AG20443 (cell line): ENCODE measurements around the gene PANK4.

Experiments
- DNase-seq: peaks from one replicate; pipeline ENCODE4 v3.0.0; 2012; ENCODE audit warnings: low spot score, mixed read lengths

PANK4 gene

DNA sequence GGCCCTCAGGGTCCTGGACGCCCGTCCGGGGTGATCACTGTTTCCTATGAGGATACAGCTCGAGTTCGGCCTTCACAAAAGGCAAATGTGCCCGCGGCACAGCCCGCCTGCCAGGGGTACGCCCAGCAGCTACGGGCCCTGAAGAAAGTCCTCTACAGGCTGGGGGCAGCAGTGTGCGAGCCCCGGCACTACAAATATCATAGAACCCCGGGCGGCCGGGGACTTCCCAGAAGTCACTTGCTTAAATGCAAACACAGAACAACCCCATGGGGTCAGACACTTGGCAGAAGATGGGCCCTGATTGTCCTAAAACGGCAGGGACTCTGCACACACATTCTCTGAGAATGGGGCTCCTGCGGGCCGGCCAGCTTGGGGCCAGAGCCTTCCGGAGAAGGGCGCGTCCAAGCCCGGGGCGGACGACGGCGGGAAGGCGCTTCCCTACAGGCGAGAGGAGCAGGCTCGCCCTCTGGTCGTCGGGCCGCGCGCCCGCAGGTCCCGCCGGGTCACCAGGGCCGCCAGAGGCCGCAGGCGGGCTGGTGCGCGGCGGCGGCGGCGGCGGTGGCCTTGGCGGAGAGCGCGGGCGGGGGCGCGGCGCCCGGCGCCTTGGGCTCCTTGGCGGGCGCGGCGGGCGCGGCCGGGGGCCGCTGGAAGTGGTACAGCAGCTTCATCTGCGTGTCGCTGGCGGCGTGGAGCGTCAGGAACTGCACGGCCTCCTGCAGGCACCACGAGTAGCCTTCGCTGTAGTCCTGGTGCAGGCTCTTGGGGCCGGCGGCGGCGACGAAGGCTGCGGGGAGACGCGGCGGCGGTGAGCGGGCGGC, 2.8 kb upstream of the PANK4 start:
- DNase-seq, result peak; percentile 47

DNA sequence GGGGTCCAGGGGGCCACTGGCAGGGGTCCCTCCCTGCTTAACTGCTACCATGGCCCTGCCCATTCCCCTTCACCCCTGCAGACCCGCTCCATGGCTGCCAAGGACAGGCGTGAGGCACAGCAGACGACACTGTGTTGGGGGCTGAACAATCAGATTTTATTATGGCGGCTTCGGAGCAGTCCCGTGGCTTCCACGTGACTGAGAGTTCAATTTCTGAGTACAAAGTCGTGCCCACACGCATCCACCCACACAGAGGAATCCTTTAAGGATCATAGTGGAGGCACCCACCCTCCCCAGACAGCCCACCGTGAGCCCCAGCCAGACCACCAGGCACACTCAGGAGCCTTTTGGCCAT, 2.2 kb upstream of the PANK4 start:
- no peak for DNase-seq

DNA sequence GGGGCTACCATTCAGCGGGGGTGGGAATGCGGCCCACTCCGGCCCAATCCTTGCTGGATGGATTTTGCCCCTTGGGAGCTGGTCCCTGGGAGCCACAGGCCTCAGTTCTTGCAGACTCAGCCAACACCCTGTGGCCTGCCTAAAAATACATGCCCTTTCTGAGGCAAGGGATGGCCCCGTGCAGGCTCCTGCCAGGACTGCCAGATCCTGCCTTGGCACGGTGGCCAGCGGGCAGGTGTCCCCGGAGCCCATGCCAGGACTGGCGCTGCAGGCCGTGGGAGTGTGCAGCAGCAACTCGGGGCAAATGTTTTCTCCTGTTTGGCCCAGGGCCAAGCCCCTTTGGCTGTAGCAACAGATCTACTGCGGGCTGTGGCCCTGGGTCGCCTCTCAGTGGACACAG, 1.6 kb upstream of the PANK4 start:
- DNase-seq, result no peak

DNA sequence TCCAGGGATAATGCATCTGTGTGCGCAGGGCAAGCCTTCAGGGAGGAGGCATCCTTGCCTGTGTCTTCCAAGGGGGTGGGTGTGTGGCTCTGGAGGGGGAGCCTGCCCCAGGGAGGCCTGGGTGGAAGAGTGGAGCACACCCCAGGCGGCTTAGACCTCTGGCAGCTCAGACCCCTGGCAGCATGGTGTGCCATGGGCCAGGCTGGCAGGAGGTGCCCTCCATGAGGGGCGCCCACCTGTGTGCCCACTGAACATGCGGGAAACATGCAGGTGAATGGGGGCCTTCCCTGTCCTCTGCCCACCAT, 1.1 kb upstream of the PANK4 start:
- DNase-seq, result no peak

DNA sequence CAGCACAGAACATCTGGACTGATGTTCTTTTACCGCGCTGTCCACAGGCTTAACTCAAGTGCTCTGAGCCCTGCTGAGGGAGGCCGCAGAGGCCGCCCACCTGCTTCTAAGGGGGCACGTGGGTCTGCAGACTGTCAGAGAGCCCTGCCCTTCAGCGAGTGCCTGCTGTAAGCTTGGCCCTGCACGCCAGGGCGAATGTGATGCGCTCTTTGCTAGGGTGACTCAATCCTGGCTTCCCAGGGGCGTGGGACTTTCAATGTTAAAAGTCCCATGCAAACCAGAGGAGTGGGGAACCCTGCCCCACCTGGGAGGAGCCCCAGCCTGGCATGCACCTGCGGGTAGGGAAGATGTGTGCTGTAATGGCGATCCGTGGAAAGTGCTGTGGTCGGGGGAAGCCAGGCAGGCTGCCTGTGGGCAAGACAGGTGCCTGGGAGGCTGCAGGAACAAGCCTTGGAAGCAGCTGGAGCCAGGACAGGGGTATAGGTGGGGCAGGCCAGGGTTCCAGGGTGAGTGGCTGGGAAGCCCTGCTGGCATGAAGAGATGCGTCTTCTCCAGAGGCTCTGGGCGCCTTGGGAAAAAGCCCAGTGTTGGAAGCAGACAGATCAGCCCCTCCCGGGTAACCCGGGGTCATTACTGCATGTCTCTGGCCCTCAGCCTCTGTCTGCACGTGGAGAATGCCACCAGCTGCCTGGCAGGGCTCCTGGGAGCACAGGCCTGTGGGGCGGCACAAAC, 594 bp upstream of the PANK4 start:
- DNase-seq, result peak; percentile 76

DNA sequence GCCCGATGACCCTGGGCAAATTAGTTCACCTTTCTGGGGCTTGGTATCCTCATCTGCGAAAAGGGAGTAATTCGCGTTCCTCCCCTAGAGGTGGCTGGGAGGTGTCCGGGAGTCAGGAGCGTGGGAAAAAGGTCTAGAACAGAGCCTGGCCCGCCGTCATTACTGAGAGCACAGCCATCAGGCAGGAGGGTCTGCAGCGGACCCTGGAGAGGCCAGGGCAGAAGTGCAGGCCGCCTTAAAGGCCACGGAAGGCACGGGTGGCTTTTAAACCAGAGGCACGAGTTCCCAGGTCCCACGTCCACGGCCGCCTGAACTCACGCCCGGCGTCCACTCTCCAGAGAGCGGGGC, 850 bp downstream of the PANK4 start:
- DNase-seq, result no peak

DNA sequence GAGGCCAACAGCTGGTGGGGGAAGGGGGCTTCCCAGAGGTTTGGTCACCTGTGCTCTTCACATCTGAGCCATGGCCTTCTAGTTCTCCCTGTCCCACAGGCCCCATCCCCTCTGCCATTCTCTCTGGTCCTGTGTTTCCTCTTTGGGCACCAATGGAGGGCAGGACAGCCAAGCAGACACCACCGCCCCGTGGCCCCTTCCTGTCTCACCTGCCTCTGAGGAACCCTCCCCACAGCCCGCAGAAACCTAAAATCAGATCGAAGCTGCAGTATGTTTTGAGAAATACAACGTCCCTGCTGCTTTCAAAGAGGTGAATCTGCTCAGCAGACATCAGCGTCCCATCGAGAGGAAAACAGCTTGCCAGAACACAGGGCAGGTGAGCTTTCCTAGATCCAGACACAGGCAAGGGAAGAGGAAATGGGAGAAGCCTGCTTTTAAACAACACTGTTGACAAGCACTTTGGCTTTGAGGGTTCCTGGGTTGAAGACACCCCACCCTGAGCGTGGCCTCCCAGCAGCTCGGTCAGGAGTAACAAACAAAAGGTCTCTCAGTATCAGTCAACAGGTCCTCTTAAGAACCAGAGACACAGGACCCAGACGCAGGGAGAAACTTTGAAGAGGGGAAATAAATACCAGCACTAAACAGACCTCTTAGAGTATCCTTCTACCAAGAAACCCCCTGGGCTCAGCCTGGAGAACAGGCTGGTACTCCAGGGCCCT, 2.3 kb downstream of the PANK4 start:
- no peak for DNase-seq

DNA sequence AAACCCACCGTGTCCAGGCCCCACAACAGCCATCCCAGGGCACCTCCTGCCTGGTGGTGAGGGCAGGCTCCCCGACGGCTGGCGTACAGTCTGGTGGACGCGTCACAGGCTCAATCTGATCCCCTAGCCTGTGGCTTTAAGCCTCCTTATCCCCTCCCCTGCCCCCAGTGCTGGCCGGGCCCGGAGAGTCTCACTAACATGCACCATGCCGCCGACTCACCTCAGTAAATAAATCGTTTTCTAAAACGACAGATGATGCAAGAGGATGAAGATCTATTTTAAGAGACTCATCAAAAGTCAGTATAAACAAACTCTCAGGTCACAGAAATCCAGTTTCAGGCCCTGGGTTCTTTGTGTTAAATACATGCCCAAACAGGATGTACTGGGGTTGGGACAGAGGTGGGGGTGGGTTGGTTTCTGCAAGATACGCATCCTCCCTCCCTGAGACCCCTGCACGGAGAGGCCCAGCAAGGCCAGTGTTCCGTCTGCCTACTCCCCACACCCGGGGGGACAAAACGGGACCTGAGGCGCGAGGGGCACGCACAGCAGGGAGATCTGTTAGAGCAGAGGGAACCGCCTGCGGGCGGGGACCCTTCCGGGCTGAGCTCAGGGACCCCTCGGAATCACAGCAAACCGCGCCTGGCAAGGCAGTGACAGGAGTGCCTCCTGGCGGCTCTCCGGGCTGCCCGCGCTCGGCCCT, 3.1 kb downstream of the PANK4 start:
- no peak for DNase-seq

DNA sequence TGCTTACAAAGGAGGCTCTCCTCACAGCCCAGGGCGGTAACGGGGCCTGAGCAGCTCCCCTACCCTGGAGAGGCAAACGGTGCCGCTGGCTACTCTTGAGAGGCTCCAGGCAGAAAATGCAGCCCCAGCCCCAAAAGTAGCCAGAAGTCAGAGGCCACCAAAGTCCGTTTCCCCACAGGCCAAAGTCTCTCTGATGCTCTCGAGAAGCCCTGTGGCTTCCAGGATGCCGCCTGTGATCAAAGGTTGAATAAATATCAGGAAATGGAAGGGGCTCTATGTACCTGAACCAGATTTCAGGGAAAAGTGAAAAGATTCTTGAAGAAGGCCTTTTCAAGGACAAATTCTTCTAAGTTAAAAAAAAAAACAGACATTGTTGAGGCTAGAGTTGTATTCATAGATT, 4.2 kb downstream of the PANK4 start:
- DNase-seq, result no peak

DNA sequence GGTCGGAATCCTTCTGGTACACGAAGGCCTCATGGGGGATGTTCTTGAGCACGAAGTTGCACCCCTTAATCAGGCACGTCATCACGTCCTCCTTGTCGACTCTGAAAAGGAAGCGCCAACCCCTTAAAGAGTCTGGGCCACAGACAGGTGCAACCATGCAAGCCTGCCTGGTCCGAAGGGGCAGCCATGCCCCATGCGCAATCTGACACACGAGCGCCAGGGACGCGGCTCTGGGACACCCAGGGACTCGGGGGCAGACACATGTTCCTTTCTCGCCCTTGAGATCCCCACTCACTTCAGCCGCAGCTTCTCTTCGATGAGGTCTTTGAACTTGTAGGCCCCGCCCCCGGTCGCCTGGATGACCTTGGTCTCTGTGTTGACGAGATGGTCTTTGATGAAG, 5.6 kb downstream of the PANK4 start:
- DNase-seq, result no peak

DNA sequence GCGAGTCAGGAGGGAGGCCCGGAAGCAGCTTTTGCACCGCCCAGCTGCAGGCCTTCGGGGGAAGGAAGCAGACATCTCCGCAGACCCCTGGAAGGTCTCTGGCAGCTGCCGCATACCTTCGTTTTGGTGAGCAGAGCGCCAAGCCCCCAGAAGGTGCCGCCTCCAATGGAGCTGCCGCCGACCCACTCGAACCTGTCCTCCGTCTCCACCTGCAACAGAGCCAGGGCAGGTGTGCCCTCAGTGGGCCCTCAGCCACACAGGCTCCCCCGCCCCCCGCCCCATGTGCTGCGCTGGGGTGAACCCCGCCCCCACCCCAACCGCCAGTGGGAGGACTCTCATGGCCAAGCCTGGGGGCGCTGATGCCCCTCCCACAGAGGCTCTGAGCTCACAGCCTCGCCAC, 6.2 kb downstream of the PANK4 start:
- no peak for DNase-seq

DNA sequence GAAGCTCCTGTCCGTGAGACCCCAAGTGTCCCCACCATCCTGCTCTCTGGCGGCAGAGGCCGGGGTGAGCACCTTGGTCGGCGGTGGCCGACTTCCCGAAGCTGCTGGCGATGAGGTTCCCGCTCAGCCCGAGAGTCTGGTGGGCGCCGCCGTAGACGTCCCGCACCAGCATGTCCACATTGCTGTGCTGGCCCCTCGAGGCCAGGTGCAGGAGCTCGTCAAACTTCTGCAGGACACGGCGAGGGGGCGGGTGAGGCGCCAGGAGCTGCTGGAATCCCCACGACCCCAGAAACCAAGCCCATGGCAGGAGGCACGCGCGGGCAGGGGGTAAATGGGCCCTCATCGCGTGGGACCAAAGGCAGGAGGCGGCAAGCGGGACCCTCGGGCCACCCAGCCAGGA, 6.7 kb downstream of the PANK4 start:
- no peak for DNase-seq

DNA sequence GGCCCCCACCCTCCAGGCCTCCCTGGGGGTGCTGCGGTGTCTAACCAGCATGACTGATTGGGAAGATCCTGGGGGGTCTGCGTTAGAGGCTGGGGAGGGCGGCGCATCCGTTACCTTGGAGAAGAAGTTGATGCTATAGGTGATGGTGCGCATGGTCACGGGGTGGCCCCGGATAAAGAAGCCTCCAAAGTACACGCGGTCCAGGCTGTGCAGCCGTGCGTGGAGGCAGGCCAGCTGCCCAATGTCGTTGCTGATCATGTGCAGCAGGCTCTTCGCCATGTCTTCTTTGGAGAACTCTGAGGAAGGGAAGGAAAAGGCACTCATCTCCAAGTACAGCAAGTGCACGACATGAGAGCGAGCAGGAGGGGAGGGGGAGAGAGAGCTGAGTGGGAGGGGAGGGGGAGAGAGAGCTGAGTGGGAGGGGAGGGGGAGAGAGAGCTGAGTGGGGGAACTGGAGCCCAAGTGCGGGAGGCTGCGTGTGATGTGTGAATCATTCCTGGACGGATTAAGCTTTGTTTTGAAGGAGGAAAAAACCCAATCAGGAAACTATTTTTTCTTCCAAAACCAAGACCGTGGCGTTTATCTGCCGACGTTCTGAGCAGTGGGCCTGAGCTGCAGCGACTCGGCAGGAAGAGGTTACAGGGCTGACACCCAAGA, 7.2 kb downstream of the PANK4 start:
- DNase-seq, result no peak

DNA sequence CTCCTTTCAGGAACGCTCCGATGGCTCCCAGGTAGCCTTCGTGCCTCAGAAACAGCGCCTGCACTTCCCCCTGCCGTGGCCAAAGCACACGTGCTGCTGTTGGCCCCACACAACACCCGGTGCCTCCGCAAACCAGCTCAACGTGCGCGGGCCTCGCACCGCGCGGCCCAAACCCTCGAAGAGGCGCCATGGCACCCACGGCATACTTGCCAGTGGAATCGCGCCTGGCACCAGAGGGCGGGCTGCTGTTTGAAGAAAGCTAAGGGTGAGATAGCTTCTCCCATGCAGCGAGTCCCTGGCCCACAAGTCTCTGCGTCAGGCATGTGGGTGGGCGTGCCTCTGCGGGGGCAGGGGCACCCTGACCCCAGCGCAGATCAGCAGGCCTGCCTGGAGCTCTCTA, 7.9 kb downstream of the PANK4 start:
- no peak for DNase-seq

DNA sequence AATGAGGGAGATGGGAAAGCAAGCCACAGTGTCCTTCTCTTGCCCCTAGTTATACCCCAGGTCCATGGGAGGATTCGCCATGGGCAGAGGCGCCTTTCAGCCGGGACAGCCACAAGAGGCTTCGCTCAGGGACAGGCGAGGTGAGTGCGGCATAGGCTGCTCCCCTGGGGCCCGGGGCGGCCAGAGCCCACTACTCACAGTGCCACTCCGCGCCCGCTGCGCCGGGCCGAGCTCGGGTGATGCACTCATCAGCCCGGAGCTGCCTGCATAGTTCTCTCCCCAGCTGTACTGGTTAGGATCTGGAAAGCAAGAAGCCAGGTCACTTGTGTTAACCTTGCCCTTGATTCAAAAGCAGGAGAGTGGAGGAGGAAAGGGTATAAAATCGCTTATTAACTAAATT, 8.4 kb downstream of the PANK4 start:
- DNase-seq, result no peak

DNA sequence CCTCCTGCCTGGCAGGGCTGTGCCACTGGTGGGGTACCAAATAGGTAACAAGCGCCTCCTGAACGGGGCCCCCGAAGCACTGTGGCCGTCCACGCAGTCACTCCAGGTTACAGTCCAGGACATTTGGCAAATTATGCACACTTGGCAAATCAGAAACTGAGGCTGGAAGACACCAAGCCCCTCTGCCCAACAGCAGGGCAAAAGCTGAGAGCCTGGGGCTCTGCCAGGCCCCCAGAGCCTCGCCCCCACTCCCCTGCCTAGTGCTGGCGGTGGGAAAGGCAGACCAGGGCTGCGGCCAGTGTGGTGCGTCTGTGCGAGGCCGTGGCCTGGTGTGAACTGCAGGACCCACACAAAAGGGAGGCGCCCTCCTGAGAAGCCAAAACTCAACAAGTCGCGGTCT, 9.4 kb downstream of the PANK4 start:
- no peak for DNase-seq

DNA sequence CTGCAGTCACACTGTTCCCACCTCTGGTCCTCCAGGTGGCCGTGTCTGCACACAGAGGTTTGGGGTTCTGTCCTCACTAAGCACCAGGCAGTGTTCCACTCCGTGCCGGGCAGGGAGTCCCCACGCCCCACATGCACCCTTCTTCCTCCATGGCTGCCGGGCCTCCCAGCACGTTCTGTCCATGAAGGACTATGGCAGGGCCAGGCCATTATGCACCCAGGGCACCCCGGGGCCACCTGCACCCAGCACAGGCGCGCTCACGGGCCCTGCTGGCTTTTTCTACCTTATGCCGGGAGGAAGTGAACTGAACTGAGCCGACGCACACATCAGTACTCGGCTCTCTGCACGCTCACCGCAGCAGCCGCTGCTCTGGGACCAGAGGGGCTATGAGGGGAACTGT, 10.3 kb downstream of the PANK4 start:
- no peak for DNase-seq

DNA sequence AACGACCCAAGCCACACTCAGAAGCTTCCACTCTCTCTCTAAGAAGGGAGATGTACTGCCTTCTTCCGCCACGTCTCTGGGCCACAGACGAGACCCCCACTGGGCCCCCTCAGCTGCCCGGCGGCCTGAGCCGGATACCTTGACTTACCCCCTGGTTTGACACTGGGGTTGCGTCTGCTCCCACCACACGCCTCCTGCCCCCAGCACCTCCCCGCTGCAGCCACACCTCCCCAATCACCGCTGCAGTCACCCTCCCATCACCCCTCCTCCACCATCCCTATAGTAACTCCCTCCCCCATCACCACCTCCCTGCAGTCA, 10.7 kb downstream of the PANK4 start:
- DNase-seq, result no peak

DNA sequence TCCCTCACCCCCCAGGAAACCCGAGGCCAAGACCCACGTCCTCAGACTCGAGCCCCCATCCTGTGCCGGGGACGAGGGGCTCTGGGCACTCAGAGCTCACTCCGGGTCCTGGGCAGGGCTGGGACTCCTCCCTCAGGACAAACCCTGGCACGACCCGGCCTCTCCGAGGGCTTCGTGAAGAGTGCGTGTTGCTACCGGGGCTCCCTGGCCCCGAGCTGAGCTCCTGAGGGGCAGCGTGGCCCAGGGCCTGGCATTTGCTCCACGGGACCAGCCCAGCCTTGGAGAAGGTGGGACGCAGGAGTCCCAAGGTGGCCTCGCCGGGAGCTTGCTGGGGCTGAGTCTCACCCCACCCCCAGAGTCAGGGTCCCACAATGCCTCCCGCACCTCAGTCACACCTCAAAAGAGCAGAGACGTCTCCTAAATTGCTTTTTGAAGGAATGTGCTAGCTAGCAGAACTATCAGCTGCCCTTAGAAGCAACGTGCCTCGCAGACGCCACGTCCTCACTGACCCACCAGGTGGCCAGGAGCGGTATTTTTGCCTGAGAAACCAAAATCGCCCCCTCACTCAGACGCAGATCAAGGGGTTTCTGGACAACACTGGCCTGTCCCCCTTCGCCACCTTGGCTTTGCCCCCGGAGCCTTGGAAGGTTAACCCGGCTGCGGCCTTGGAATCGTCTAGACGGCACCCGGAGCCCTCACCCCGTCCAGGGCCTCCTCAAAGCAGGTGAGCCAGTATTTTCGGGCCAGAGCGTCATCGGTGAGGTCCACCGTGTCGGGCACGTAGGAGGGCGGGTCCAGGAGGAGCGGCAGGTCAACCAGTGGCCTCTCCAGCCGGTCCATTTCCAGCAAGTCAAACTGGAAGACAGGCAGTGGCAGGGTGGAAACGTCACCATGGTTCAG, 11.3 kb downstream of the PANK4 start:
- no peak for DNase-seq

DNA sequence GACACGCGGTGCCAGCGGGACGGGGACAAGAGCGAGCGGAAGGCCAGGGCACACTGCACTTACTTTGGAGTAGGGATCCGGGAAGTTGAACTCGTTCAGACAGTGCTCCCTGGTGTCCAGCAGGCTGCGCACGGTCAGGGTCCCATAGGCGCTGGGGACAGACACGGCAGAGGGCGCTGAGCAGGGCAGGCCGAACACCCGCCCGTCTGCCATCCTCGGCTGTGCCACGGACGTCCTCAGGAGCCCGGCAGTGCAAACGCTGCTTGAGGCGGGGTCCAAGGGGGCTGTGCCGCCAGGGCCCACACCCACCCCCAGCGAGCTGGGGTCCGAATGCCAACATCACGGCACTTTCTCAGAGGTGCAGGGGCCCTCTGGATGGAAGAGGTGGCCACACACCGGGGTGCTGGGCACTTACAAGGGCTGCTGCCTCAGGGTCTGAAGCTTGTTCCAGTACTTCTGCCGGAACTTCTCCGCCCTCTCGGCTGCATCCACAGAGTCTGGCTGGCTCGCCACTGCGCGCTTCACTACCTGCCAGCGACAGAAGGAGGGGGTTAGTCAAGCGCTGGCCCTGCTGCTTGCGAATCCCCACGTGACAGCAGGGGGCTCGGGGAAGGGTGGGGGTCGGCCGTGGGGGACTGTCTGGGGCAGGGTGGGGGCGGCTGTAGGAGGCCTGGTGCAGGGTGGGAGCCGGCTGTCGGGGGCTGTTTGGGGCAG, 12.3 kb downstream of the PANK4 start:
- DNase-seq, result no peak
